GM12878 (cell line): Measurements from ENCODE around the gene PPFIA3.

Source experiments
- CHD2 ChIP-seq: IDR thresholded peaks from 2 replicates; pipeline ENCODE4 v1.6.1; 2011; ENCODE audit warnings: low read depth, low read length, improper control_type of control experiment, borderline replicate concordance
- CREB1 ChIP-seq: IDR thresholded peaks from 2 replicates; pipeline ENCODE4 v1.6.1; 2012; ENCODE audit warnings: low read depth, mild to moderate bottlenecking, inconsistent platforms
- CTCF ChIP-seq, 3 experiments: IDR thresholded peaks in 2 of 3; conservative IDR thresholded peaks in 1 of 3; 2 replicates each; pipeline ENCODE4 v1.5.1; 2011; ENCODE audit warnings: low read depth in 3 of 3, low read length in 3 of 3, mild to moderate bottlenecking in 3 of 3, control low read depth in 2 of 3, moderate library complexity in 2 of 3, inconsistent platforms in 1 of 3, mixed read lengths in 1 of 3; ENCODE audit not compliant: control insufficient read depth in 2 of 3, insufficient read depth in 1 of 3; ENCODE audit errors: extremely low read depth in 1 of 3
- EP300 ChIP-seq, 2 experiments: fragments of 150-350 bp in 1 of 2; IDR thresholded peaks; 2 replicates each; pipeline ENCODE4 v1.6.1; 2011 to 2012; ENCODE audit warnings: low read depth in 2 of 2, low read length in 2 of 2, borderline replicate concordance in 1 of 2, improper control_type of control experiment in 1 of 2, inconsistent platforms in 1 of 2; ENCODE audit not compliant: control insufficient read depth in 1 of 2
- EZH2 ChIP-seq: IDR thresholded peaks from 2 replicates; pipeline ENCODE4 v1.6.1; 2012; ENCODE audit warnings: low read depth, mild to moderate bottlenecking, control low read depth, inconsistent platforms, low read length, borderline replicate concordance; ENCODE audit not compliant: control insufficient read depth
- GATAD2B ChIP-seq: fragments of 450-650 bp; conservative IDR thresholded peaks from 2 replicates; pipeline ENCODE4 v1.6.1; 2017; ENCODE audit warnings: low read depth, mild to moderate bottlenecking, moderate library complexity
- HCFC1 ChIP-seq: fragments of 150-350 bp; IDR thresholded peaks from 2 replicates; pipeline ENCODE4 v1.6.1; 2014; ENCODE audit warnings: low read length
- HSF1 ChIP-seq: fragments of 150-350 bp; IDR thresholded peaks from 2 replicates; pipeline ENCODE4 v1.6.1; 2014; ENCODE audit warnings: mild to moderate bottlenecking, low read depth, low read length
- MYC ChIP-seq: IDR thresholded peaks from 2 replicates; pipeline ENCODE4 v1.6.1; 2011; ENCODE audit warnings: mild to moderate bottlenecking, low read length, moderate library complexity, inconsistent platforms; ENCODE audit not compliant: insufficient read depth, insufficient replicate concordance, insufficient read length, severe bottlenecking
- POLR2A ChIP-seq: IDR thresholded peaks from 2 replicates; pipeline ENCODE4 v1.6.1; 2011; ENCODE audit warnings: low read depth, mild to moderate bottlenecking, low read length
- TARDBP ChIP-seq: IDR thresholded peaks from 2 replicates; pipeline ENCODE4 v1.6.1; 2016; ENCODE audit warnings: borderline replicate concordance

- TF ChIP-seq CTCF (IDR thresholded peaks at IDR 0.05 in 2 of 3, conservative IDR thresholded peaks at IDR 0.05 in 1 of 3; ENCODE audit: control insufficient read depth in 2 of 3, extremely low read depth in 1 of 3, insufficient read depth in 1 of 3, low read depth in 3 of 3, low read length in 3 of 3) (no peak), HCFC1 (no peak), HSF1 (no peak), TARDBP (no peak), POLR2A (no peak), MYC (no peak), CREB1 (no peak), GATAD2B (no peak), CHD2 (no peak), EP300 (IDR thresholded peaks at IDR 0.05; ENCODE audit: borderline replicate concordance in 1 of 2, control insufficient read depth in 1 of 2, low read depth in 2 of 2, low read length in 2 of 2) (no peak), EZH2 (no peak)
These were observed 74.6 kb downstream of the PPFIA3 start for GRCh38 chr19:49193822-49194394.
